Breast epithelium (tissue), 3 donors: ENCODE measurements around the gene PSMC2.

ENCODE experiments used
- CTCF ChIP-seq, 3 donors: fragments of 450-650 bp; IDR thresholded peaks; one replicate each; pipeline ENCODE4 v1.5.1; 2016 to 2017; ENCODE audit warnings: antibody characterized with exemption in 3 of 3, mild to moderate bottlenecking in 3 of 3, moderate library complexity in 3 of 3
- POLR2A ChIP-seq: fragments of 450-650 bp; IDR thresholded peaks from one replicate; pipeline ENCODE4 v1.6.1; 2016; ENCODE audit warnings: antibody characterized with exemption, mild to moderate bottlenecking, moderate library complexity

GRCh38 chr7:103373866-103374643, 26.6 kb downstream of the PSMC2 start:
- no peak for TF ChIP-seq POLR2A
- TF ChIP-seq CTCF (IDR thresholded peaks at IDR 0.05): no peak
